NCI-H2227 treated with DMSO at 0.1 percent for 48 hours (cell line): ENCODE data around the gene ZCCHC8.
A peak's percentile ranks its signal among the peaks of the same experiment; 100 is the strongest.
"Not testable (repeated sequence)": the region's sequence is repeated elsewhere in the genome, so short reads cannot be mapped to it uniquely, and the experiment has no call there.

Experiments
- DNase-seq: peaks from one replicate; lab custom pipeline; 2025; lab: John Stamatoyannopoulos, UW

The ZCCHC8 gene

DNA sequence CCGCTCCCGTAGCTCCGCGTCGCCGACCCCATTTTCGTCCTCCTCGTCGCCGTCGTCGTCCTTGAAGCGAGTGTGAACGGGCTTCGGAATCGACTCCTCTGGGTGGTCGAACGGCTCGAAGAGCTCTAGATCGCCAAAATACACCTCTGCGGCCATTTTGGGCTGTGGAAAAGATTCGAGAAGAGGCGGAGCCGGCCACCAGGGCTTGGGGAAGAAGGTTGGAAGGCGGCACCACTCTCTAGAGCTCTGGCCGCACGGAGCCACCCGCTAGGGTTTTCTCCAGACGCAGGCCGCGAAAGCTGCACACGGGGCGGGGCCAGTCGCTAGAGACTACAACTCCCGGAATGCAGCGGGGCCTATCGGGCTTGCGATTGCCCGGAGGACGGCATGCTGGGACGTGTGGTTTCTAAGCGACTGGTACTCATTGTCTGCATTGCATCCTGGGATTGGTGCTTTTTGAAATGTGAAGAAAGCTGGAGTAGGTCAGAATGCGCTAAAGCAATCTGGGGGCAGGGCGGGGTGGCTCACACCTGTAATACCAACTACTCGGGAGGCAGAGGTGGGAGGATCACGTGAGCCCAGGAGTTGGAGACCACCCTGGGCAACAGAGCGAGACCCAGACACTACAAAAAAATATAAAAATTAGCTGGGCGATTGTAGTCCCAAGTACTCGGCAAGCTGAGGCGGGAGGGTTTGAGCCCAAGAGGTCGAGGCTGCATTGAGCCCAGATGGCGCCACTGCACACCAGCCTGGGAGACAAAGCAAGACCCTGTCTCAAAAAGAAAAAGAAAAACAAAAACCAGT is at the start of gene ZCCHC8:
TSS of gene ZCCHC8 (minus strand) at position 248 of the 804 bp plus-strand sequence. CDS start at position 156, 92 bp downstream.
- peak; percentile 98 for DNase-seq

DNA sequence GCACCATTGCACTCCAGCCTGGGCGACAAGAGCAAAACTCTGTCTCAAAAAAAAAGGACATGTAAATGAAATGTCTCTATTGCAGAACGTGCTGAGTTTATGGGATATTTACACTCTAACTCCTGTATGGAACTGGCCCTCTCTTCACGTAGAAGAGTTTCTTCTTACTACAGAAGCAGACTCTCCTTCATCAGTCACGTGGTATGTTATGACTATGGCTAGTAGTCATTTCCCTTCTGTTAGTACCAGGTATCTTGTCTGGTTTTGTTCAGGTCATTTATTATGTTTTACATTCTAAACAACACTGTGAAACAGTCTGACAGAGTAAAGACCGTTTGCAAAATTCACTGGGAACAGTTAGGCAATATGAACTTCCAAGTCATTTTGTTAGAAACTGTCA is 46.6 kb upstream of the ZCCHC8 start:
- no peak for DNase-seq

DNA sequence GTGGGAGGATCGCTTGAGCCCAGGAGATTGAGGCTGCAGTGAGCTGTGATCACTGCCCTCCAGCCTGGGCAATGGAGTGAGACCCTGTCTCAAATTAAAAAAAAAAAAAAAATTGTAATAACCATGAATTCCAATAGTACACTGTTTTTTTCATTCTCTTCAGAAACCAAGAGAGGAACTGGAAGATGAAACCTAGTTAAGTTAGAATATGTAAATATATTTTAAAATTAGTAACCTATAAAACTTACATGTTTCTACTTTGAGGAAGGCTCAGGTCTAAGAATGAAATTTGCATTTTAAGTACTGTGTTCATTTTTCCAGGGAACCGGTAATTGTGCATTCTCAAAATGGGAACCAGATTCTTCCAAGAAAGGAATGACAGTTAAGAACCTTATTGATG is 45.1 kb upstream of the ZCCHC8 start:
- DNase-seq, result no peak

DNA sequence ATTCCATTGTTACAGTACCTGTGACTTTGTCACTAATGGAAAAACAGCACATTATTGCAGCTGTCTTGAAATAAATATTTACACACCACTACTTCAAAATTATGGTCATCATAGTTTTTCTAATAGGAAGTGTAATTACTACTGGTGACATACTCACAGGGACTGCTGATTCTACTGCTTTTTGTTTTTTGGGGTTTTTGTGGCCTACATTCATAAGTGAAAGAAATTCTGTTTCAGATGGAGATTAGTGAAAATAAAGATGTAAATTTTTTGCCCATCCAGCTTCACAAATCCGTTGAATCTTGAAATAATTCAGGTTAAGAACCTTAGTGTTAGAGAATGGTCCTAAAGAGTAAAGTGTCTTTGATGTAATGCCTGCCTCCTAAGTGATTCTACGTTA is 43.8 kb upstream of the ZCCHC8 start:
- no peak for DNase-seq

DNA sequence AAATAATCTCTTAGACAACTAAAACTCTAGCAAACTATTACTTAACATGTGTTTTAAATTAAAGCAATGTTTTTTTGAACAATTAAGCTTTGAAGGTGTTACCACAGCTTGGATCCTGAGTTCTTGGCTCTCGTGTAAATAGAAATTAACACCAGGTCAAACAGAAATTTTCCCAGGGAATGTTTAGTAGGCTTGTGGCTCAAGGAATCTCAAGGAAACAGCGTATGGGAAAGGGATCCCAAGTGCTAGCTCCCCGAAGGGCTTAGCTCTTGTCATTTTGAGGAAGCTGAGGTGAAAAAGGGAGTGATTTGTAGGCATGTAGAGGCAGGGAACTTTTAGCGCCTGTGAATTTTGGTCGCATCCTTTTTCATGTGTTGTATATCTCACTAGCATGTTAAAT is 37.8 kb upstream of the ZCCHC8 start:
- DNase-seq, result no peak

DNA sequence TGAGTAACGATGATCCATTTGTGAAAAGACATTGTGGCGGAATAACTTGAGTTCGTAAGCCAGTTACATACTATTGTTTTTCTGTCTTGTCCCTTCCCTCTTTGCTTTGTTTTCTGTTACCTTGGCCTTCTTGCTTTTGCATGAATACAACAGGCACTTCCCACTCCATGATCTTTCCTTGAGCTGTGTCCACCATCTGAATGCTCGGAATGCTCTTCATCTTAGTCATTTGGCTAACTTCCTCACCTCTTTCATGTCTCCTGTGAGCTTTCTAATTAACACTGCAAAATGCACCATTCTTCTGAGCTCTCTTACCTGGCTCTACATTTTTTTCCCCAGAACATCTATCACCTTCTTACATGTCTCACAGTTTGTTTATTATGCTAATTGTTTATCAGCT is 36.3 kb upstream of the ZCCHC8 start:
- no peak for DNase-seq

DNA sequence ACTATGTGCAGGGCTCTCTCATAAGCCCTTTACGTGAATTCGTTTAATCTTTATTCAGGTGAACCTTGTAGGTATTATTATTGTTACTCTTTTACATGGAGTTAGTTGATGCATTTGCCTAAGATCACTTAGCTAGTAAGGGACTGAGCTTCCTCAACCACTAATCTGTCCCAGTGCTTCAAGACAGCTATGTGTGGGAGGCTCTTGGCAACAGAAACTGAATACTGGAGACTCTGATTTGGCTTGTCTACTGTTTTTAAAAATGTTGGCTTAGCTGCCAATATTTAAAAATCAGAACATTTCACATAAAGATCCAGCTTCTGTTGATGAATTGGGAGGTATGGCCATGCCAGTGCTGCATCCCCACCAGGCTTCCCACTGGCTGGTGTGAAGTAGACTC is 33.1 kb upstream of the ZCCHC8 start:
- no peak for DNase-seq

DNA sequence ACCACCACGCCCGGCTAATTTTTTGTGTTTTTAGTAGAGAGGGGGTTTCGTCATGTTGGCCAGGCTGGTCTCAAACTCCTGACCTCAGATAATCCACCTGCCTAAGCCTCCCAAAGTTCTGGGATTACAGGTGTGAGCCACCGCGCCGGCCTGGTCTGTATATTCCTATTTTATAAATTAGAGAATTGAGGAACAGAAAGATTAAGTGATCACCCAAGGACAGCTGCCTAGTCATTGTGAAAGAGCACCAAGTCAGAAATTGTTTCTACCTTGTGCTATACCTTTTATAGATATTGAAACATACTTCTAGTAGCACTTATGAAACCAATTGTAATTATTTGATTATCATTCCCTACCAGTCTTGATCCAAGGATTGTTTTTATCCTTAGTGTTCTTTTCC is 28.3 kb upstream of the ZCCHC8 start:
- no peak for DNase-seq

DNA sequence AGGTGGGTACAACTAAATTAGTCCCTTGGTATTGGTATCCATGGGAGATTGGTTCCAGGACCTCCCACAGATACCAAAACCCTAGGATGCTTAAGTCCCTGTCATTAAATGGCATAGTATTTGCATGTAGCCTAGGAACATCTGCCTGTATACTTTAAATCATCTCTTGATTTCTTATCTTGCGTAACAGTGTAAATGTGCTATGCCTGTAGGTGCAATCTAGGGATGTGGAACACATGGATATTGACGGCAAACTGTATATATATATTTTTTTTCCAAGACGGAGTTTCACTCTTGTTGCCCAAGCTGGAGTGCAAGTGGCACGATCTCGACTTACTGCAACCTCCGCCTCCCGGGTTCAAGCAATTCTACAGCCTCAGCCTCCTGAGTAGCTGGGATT is 27.9 kb upstream of the ZCCHC8 start:
- no peak for DNase-seq

DNA sequence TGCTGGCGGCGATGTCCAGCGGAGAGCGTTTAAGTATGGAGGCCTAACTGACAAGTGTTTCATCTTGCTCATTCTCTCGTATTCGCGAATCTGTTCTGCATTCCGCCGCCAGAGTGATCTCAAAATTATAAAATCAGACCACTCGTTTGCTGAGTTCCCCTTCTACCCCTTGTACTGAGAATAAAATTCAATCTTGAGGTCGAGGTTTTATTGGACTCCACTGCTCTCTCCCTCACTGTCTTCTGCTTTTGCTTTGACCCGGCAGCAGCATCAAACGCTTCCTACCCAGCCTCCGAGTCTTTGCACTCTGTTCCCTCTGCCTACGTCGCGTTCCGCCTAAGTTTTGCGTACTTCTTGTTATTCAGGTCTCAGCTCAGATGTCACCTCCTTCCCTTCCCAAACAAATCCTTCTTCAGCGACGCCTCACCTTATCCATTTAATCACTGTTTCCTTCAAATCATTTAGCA is 26.8 kb upstream of the ZCCHC8 start:
- DNase-seq, result no peak

DNA sequence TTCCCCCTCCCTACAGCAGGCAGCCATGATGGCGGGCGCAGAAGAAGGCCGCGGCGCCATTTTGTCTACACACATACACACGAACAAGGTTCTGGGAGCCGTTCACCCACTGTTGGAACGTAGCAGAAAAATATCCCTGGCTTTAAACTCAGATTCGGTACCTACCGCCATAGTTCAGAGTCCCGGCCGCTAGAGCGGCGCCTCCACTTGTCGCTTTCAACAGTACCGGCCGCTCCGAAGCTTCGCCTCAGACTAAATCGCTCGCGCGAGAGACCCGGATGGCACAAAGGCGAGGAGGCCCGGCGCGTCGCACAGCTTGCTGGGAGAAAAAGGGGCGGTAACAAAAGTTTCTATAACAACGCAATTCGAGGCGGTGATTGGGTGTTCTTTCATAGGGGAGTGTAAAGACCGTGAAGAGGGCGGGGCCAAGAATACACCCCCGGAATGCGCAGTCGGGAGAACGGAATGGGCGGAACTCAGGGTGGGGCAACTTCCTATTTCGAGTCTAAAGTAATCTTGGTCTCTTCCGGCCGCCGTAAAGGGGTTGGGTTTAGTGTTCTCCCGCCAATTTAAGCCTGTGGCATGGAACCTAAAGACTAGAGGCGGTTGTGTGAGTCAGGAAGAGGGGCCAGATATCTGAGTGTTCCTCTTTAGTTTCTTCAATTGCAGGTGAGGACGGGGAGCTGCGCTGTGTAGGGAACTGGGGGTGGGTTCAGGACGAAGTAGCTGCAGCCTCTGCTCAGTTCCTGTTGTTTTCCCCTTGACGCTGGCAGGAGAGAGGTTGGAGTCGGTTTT is 26.1 kb upstream of the ZCCHC8 start, which contains the start of the genes KNTC1 and RSRC2:
TSS of gene KNTC1 (plus strand) at position 567 of the 795 bp plus-strand sequence. CDS start 2,815 bp downstream, outside the sequence.
TSS of gene RSRC2 (minus strand) at position 254 of the 795 bp plus-strand sequence. CDS start at position 171, 83 bp downstream.
- DNase-seq, result peak; percentile 100

DNA sequence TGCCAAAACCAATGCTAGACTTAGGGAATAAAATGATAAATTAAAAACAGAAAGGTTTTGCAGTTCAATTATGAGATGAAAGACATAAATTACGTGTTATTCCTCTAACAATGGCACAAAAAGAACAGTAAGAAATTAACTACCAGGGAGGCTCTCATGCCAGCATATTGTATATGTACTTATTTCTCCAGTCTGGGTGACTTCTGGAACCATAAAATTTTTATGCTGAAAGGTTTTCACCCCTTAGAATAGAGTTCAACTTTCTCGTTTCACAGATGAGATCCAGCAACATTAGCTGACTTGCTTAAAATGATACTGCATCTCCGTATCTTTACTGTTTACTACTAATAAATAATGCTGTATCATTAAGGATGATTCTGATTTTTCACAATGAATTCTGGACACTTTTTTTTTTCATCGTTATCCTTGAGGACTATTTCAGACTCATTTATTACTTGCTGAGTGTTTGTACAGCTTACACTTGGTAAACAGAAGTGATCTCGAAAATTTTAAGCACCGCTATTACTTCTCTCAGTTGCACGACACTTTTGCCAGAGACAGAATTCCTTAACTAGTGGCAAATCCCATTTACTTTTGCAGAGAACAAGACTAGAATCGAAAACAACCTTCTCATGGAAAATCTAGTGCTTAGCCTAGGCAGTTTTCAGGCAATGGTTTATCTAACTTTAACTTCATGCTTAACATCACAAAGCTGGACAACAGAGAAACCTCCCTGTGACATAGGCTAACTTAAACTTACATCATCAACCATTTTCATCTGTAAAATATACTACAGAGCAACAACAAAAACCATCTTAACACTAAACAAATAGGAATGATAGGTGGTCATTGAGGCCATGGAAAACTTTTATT is 23.4 kb upstream of the ZCCHC8 start:
- DNase-seq, result no peak

DNA sequence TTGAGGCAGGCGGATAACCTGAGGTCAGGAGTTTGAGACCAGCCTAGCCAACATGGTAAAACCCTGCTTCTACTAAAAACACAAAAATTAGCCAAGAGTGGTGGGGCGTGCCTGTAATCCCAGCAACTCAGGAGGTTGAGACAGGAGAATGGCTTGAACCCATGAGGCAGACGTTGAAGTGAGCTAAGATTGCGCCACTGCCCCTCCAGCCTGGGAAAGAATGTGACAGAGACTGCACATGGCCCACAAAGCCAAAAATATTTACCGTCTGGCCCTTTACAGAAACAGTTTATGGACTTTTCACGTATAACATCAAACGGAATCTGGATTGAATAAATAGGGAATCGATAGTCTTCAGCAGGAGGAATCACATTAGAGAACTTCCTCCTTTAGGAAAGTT is 22.5 kb upstream of the ZCCHC8 start:
- no peak for DNase-seq

DNA sequence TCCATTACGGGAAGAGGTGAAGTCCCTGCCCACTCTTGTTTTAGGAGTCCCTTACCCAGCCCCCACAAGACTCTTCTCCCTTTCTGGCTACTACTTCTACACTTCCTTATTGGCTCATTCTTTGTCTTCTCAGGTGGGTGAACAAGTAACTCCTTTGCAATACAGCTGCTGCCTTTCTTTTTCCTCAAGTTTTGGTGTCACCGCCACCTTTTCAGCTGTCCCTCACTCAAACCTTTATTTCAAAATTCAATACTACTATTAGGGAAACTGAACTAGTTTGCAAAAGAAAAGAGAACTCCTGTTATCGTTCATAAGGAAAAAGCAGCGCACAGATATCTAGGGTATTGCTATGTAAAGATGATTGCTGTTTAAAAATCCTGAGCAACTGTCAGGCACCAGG is 19.9 kb upstream of the ZCCHC8 start:
- no peak for DNase-seq

DNA sequence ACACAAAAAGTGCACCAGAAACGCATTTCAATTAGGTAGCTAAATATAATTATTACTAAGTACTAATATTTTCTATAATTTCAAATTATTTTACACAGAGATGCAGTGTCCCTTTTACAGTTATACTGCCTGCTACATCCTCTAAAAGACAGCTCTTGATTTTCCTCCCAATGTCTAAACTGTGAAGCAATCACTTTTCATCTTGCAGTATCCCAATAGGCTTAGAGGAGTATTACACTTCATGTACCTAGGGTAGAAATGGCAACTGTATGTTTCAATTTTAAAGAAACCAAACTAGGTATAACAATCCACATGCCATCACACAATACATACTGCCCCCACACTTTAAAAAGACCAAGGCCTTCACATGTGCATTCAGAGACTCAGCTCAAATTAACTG is 18.7 kb upstream of the ZCCHC8 start:
- no peak for DNase-seq

DNA sequence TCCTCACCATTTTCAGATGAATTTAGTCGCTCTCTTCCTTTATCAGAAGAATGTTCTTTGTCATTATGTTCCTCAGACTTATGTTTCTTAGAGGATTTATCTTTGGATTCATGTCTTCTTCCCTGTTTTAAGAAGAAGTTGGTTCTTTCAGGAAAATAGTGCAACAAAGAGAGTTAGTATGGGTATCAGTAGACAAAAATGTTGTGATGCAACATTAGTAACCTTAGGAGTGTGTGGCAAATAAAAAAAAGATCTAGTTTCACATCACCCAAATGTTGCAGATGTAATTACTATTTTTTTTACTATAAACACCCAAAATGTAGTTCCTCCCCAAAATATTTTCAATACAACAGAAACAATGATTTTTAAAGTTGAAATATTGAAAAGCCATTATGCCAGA is 18.2 kb upstream of the ZCCHC8 start:
- DNase-seq, result no peak

DNA sequence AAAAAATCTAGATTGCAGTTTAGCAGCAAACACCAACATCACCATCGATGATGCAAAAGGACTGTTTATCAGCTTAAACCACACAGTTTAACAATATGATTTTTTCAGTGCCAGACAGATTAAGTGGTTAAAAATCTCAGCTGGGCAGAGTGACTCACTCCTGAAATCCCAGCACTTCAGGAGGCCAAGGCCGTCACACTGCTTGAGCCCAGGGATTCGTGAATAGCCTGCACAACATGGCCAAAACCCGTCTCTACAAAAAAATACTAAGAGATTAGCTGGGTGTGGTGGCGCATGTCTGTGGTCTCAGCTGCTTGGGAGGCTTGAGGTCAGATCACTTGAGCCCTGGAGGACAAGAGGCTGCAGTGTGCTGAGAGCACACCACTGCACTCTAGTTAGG is 17.1 kb upstream of the ZCCHC8 start:
- no peak for DNase-seq

DNA sequence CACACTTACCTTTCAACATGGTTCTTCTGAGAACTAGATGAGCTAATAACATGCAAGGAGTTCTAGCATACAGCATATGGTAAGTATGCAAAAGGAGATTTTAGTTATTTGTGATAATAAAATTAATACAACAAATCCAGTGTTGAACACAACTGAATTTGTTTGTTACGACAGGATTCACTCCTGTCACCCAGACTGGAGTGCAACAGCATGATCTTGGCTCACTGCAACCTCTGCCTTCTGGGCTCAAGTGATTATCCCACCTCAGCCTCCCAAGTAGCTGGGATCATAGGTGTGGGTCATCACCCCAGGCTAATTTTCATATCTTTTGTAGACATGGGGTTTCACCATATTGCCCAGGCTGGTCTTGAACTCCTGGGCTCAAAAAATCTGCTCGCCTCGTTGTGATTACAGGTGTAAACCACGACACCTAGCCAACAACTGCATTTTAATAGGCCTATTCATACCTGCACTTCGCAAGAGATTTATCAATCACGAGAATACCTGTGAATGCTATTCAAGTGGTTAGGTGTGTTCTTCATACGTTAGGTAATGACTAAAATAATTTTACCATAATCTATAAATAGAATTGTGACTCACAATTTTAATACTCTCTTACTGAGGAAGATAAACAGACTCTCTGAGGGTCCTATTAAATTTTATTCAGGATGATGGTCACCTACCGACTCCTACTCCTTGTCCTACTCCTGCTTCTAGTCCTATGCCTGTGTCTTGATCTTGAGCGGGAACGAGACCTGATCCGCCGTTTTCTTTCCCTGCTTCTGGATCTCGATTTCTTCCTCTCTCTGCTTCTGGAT is 16.0 kb upstream of the ZCCHC8 start:
- no peak for DNase-seq

DNA sequence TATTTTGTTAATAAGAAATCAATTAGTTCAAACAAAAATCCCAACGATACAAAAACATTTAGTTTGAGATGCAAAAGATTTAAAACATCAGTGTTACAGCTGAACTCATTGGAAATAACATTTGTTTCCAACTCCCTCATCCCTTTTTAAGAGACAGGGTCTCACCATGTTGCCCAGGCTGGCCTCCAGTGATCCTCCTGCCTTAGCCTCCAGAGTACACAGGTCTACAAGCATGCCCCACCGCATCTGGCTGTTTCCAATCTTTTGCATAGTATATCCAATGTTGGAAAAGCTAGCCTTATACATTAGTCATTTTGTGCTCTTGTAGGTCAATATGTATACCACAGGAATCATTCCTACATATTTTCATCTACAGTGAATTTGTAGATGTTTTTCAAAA is 14.5 kb upstream of the ZCCHC8 start:
- DNase-seq, result no peak

DNA sequence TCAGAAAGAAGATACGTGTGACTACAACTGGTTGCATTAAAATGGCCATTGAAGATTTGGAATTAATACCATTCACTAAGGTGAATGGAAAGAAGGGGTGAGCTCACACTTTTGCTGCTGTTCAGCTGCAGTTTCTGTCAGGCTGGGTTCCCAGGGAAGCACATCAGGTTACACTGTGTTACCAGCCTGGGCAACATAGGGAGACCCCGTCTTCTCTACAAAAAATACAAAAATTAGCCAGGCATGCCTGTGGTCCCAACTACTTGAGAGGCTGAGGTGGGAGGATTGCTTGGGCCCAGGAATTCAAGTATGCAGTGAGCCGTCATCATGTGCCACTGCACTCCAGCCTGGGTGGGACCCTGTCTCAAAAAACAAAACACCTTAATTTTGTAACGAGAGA is 12.9 kb upstream of the ZCCHC8 start:
- DNase-seq, result no peak

DNA sequence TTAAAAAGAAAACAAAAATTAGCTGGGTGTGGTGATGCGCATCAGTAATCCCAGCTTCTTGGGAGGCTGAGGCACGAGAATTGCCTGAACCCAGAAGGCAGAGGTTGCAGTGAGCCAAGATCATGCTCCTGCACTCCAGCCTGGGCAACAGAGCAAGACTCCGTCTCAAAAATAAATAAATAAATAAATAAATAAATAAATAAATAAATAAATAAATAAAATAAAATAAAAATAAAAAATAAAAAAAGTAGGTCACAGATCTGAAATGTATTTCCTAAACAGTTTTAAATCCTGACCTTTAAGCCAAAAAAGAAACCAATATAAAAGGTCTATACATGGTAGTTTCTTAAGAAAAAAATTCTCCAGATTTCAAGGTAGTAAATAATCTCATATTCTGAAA is 12.3 kb upstream of the ZCCHC8 start:
- not testable (repeated sequence) for DNase-seq
